H1 (cell line): ENCODE data around the gene SEL1L2. TPM values are rescaled to one million over a fixed set of nuclear protein-coding genes. Genes with fewer than 3 reads are reported as not detected.

Experiments
- CTCF ChIA-PET: fragments of 300-600 bp; sonication (Branson Sonifier 250); formaldehyde crosslinking; loops from one replicate; lab custom pipeline; 2021; ENCODE audit not compliant: partially characterized antibody; lab: Charles Lee
- POLR2A ChIA-PET: fragments of 300-600 bp; sonication (Branson Sonifier 250); formaldehyde crosslinking; loops from one replicate; lab custom pipeline; 2021; ENCODE audit warnings: inconsistent platforms; ENCODE audit not compliant: partially characterized antibody; lab: Charles Lee
- DNase-seq, 2 experiments: peaks; one replicate each; pipeline versions ENCODE4 v3.0.0 to v3.0.0-alpha.2; 2010 to 2022; ENCODE audit warnings: low spot score in 2 of 2, low read depth in 1 of 2, mixed read lengths in 1 of 2
- FAIRE-seq: peaks from 2 replicates; lab custom pipeline; 2011; peaks lifted over from hg19 to GRCh38; lab: Jason Lieb, UNC
- H2AFZ ChIP-seq: 2 replicates; pipeline ENCODE4 v1.8.1; 2012; ENCODE audit warnings: low read length, inconsistent platforms
- H2AK5ac ChIP-seq: 2 replicates; pipeline ENCODE4 v1.6.1; 2013; ENCODE audit warnings: low read depth, low read length
- H2BK120ac ChIP-seq: replicated peaks from 2 replicates; pipeline ENCODE3; 2013; ENCODE audit warnings: low read depth, low read length, inconsistent platforms
- H2BK12ac ChIP-seq: 2 replicates; pipeline ENCODE4 v1.6.1; 2013; ENCODE audit warnings: low read depth, low read length
- H2BK15ac ChIP-seq: 2 replicates; pipeline ENCODE4 v1.6.1; 2013; ENCODE audit warnings: low read length
- H2BK20ac ChIP-seq: 2 replicates; pipeline ENCODE4 v1.6.1; 2013; ENCODE audit warnings: low read length
- H2BK5ac ChIP-seq: 2 replicates; pipeline ENCODE4 v1.6.1; 2013; ENCODE audit warnings: low read depth, low read length
- H3K14ac ChIP-seq: 2 replicates; pipeline ENCODE4 v1.6.1; 2013; ENCODE audit warnings: inconsistent platforms; ENCODE audit not compliant: insufficient read length
- H3K18ac ChIP-seq: 2 replicates; pipeline ENCODE4 v1.6.1; 2013; ENCODE audit warnings: low read length; ENCODE audit errors: extremely low read depth
- H3K23ac ChIP-seq: 2 replicates; pipeline ENCODE4 v1.6.1; 2013; ENCODE audit warnings: inconsistent platforms; ENCODE audit not compliant: insufficient read length
- H3K23me2 ChIP-seq: 2 replicates; pipeline ENCODE4 v1.6.1; 2013; ENCODE audit warnings: low read depth, low read length
- H3K27ac ChIP-seq: 2 replicates; pipeline ENCODE4 v1.6.1; 2011; ENCODE audit warnings: low read depth, low read length, inconsistent platforms
- H3K27me3 ChIP-seq, 4 experiments: replicated peaks in 1 of 4; 1 replicate in 1 of 4; 2 replicates in 3 of 4; pipeline versions ENCODE4 v1.6.1 to v1.8.1; 2011 to 2013; ENCODE audit warnings: low read length in 3 of 4, mild to moderate bottlenecking in 3 of 4, inconsistent platforms in 2 of 4, mixed read lengths in 2 of 4, moderate library complexity in 1 of 4; ENCODE audit not compliant: control insufficient read depth in 3 of 4, insufficient read depth in 3 of 4; ENCODE audit errors: extremely low read depth in 1 of 4
- H3K36me3 ChIP-seq, 4 experiments: 2 replicates each; pipeline versions ENCODE4 v1.6.1 to v1.8.1; 2011 to 2013; ENCODE audit warnings: mild to moderate bottlenecking in 4 of 4, low read length in 3 of 4, moderate library complexity in 2 of 4, control low read depth in 1 of 4, inconsistent platforms in 1 of 4; ENCODE audit not compliant: insufficient read depth in 4 of 4, control insufficient read depth in 2 of 4
- H3K4ac ChIP-seq: replicated peaks from 2 replicates; pipeline ENCODE3; 2013; ENCODE audit warnings: low read length, low read depth, mixed read lengths, inconsistent platforms; ENCODE audit not compliant: insufficient read length
- H3K4me1 ChIP-seq, 4 experiments: replicated peaks in 1 of 4; 1 replicate in 1 of 4; 2 replicates in 3 of 4; pipeline versions ENCODE4 v1.6.1 to v1.8.1; 2011 to 2013; ENCODE audit warnings: low read length in 3 of 4, inconsistent platforms in 2 of 4, mixed read lengths in 1 of 4; ENCODE audit not compliant: insufficient read depth in 4 of 4, control insufficient read depth in 3 of 4
- H3K4me2 ChIP-seq, 2 experiments: 2 replicates each; pipeline versions ENCODE4 v1.6.1 to v1.8.1; 2011 to 2013; ENCODE audit warnings: low read depth in 2 of 2, low read length in 2 of 2, control low read depth in 1 of 2, inconsistent platforms in 1 of 2, mild to moderate bottlenecking in 1 of 2; ENCODE audit not compliant: insufficient read depth in 1 of 2
- H3K4me3 ChIP-seq, 4 experiments: fragments of 200-600, 300-600 bp in 1 of 4; sonication (generic), shearing (Covaris generic), sonication (Bioruptor Twin) in 1 of 4; 2 replicates each; pipeline versions ENCODE4 v1.5.1 to v1.8.1; 2011 to 2016; ENCODE audit warnings: low read length in 4 of 4, low read depth in 3 of 4, control low read depth in 2 of 4, inconsistent platforms in 2 of 4, mild to moderate bottlenecking in 2 of 4, mixed read lengths in 1 of 4, moderate library complexity in 1 of 4; ENCODE audit not compliant: insufficient read depth in 2 of 4; ENCODE audit errors: extremely low read depth in 1 of 4
- H3K56ac ChIP-seq: replicated peaks from 2 replicates; pipeline ENCODE3; 2013; ENCODE audit warnings: low read depth, mild to moderate bottlenecking, mixed read lengths, low read length, inconsistent platforms; ENCODE audit not compliant: insufficient read length
- H3K79me1 ChIP-seq: 2 replicates; pipeline ENCODE4 v1.6.1; 2013; ENCODE audit warnings: low read depth, low read length, control low read depth
- H3K79me2 ChIP-seq, 2 experiments: 2 replicates each; pipeline versions ENCODE4 v1.6.1 to v1.8.1; 2012 to 2013; ENCODE audit warnings: low read length in 2 of 2, mild to moderate bottlenecking in 2 of 2, inconsistent platforms in 1 of 2; ENCODE audit not compliant: insufficient read depth in 2 of 2, control insufficient read depth in 1 of 2
- H3K9ac ChIP-seq, 4 experiments: replicated peaks in 1 of 4; 1 replicate in 1 of 4; 2 replicates in 3 of 4; pipeline versions ENCODE4 v1.6.1 to v1.8.1; 2011 to 2013; ENCODE audit warnings: low read depth in 3 of 4, low read length in 3 of 4, control low read depth in 2 of 4, mild to moderate bottlenecking in 2 of 4, moderate library complexity in 2 of 4, inconsistent platforms in 1 of 4; ENCODE audit errors: extremely low read depth in 1 of 4
- H3K9me3 ChIP-seq, 2 experiments: 2 replicates each; pipeline versions ENCODE4 v1.6.1 to v1.8.1; 2012 to 2013; ENCODE audit warnings: mild to moderate bottlenecking in 2 of 2, moderate library complexity in 2 of 2, control low read depth in 1 of 2, inconsistent platforms in 1 of 2, low read depth in 1 of 2, low read length in 1 of 2, mixed read lengths in 1 of 2; ENCODE audit not compliant: insufficient read depth in 2 of 2
- H4K20me1 ChIP-seq, 2 experiments: replicated peaks in 1 of 2; 2 replicates each; pipeline versions ENCODE3 to v1.8.1; 2011 to 2013; ENCODE audit warnings: inconsistent platforms in 2 of 2, low read length in 2 of 2, mild to moderate bottlenecking in 1 of 2; ENCODE audit not compliant: insufficient read depth in 2 of 2, control insufficient read depth in 1 of 2
- H4K5ac ChIP-seq: 2 replicates; pipeline ENCODE4 v1.6.1; 2013; ENCODE audit warnings: low read length, low read depth, mixed read lengths, inconsistent platforms; ENCODE audit not compliant: insufficient read length
- H4K8ac ChIP-seq: 2 replicates; pipeline ENCODE4 v1.8.0; 2013; ENCODE audit warnings: mild to moderate bottlenecking, moderate library complexity, low read length, inconsistent platforms; ENCODE audit not compliant: insufficient read depth; ENCODE audit errors: extremely low read depth
- H4K91ac ChIP-seq: replicated peaks from 2 replicates; pipeline ENCODE3; 2013; ENCODE audit warnings: low read length, mixed read lengths, inconsistent platforms; ENCODE audit not compliant: insufficient read length
- CHD1 ChIP-seq: IDR thresholded peaks from 2 replicates; pipeline ENCODE4 v1.6.1; 2012; ENCODE audit warnings: low read depth, low read length, improper control_type of control experiment
- EZH2 ChIP-seq: fragments of 200-600 bp; sonication (generic); IDR thresholded peaks from 2 replicates; pipeline ENCODE4 v1.7.1; 2012; ENCODE audit warnings: low read depth, mild to moderate bottlenecking, moderate library complexity, low read length, inconsistent platforms; ENCODE audit not compliant: severe bottlenecking
- GABPA ChIP-seq: IDR thresholded peaks from 2 replicates; pipeline ENCODE4 v1.6.1; 2011; ENCODE audit warnings: mild to moderate bottlenecking, low read length, moderate library complexity, borderline replicate concordance; ENCODE audit not compliant: insufficient read depth
- JUND ChIP-seq: IDR thresholded peaks from 2 replicates; pipeline ENCODE4 v1.6.1; 2011; ENCODE audit warnings: mild to moderate bottlenecking, improper control_type of control experiment, low read length
- NRF1 ChIP-seq: IDR thresholded peaks from 2 replicates; pipeline ENCODE4 v1.6.1; 2011; ENCODE audit warnings: mild to moderate bottlenecking, low read depth, low read length, improper control_type of control experiment
- SP1 ChIP-seq: IDR thresholded peaks from 2 replicates; pipeline ENCODE4 v1.6.1; 2011; ENCODE audit warnings: low read depth, low read length
- YY1 ChIP-seq: IDR thresholded peaks from 2 replicates; pipeline ENCODE4 v1.6.1; 2011; ENCODE audit warnings: low read depth, mild to moderate bottlenecking, low read length
- WGBS, 2 experiments: shearing (Covaris generic) in 1 of 2; methylation state at CpG; one replicate each; pipeline versions ENCODE4 v1.1.6 to v1.1.7; 2013 to 2015; ENCODE audit warnings: low lambda C conversion rate in 2 of 2, mixed read lengths in 2 of 2, inconsistent platforms in 1 of 2, low coverage in 1 of 2, missing lambda C conversion rate in 1 of 2; ENCODE audit not compliant: insufficient replicate concordance in 2 of 2, insufficient coverage in 1 of 2, insufficient read length in 1 of 2; ENCODE audit errors: extremely low coverage in 1 of 2, missing lambda C conversion rate in 1 of 2; 5-methylcytosine and 5-hydroxymethylcytosine counted together
- polyA plus RNA-seq, 7 experiments: library from polyadenylated mRNA; depleted of rRNA in 3 of 7; stranded (reverse) in 5 of 7; unstranded in 2 of 7; fragments of >200 nt in 5 of 7; fragments of 200-250 nt in 2 of 7; gene quantifications; 1 replicate in 5 of 7; 2 replicates in 1 of 7; 4 replicates in 1 of 7; pipeline versions ENCODE4 v1.2.1 to v1.2.3, GENCODE V29; 2011 to 2013; ENCODE audit warnings: missing spikeins in 2 of 7, mixed read lengths in 2 of 7
- total RNA-seq: library from RNA; stranded (reverse); fragmentation: NEBNext Ultra II Directional; extraction: Animal tissue kit (Norgen Biotek cat#: 25700); gene quantifications from 2 replicates; pipeline ENCODE4 v1.2.1, GENCODE V29; 2021
- TF ChIP-seq, protein P1 (sequence below): IDR thresholded peaks from 2 replicates; pipeline ENCODE4 v1.6.1; 2011; ENCODE audit warnings: low read depth, mild to moderate bottlenecking, low read length; ENCODE audit not compliant: insufficient read depth
- TF ChIP-seq, protein P2 (sequence below), 3 experiments: IDR thresholded peaks; 1 replicate in 2 of 3; 2 replicates in 1 of 3; pipeline versions ENCODE4 v1.5.1 to v1.6.1; 2011; ENCODE audit warnings: low read length in 3 of 3, mild to moderate bottlenecking in 3 of 3, inconsistent platforms in 2 of 3, low read depth in 1 of 3, moderate library complexity in 1 of 3; ENCODE audit not compliant: insufficient read depth in 1 of 3; ENCODE audit errors: control extremely low read depth in 1 of 3

SEL1L2 gene
- total and polyA plus RNA-seq, 2 of the 8 experiments (the other 6 are each of a cell fraction or from before 2014, with no cell fraction given): not detected

DNA sequence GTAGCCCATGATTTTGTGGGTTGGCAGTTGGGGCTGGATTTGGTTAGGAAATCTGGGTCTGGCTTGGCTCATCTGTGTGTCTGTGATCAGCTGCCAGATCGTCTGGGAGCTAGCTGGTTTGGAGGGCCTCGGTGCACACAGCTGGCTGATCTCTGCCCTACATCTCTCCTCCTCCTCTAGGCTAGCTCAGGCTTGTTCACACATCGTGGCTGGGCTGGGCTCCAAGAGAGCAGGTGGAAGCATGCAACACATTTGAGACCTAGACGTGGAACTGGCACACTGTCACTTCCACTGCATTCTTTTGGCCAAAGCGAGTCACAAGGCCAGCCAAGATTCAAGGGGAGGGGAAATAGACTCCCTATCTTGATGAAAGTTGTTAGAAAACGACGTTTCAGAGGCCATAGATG lies 189.7 kb downstream of the SEL1L2 start:
- Histone ChIP-seq H4K8ac (no peak overlapping the region), H3K23ac (no peak overlapping the region), H3K9ac (no peak overlapping the region), H3K4me3 (no peak overlapping the region), H3K36me3 (peaks cover 16 to 67% (median 41%) of the 10 kb centered on the region in 4 experiments), H3K23me2 (peaks cover 2% of the 10 kb centered on the region; the same call in 1 of the 2 replicates), H2AFZ (no peak overlapping the region), H4K91ac (no peak overlapping the region), H4K5ac (no peak overlapping the region), H3K9me3 (no peaks in the 10 kb centered on the region), H3K79me1 (0 out of 2 replicates have a peak, but pooled peaks cover 2% of the 10 kb centered on the region), H3K4me1 (no peaks in the 10 kb centered on the region), H3K27me3 (no peaks in the 10 kb centered on the region), H3K4me2 (no peak overlapping the region), H2BK20ac (no peak overlapping the region), H3K14ac (no peak overlapping the region), H2BK15ac (no peak overlapping the region), H2BK5ac (no peak overlapping the region), H3K27ac (no peak overlapping the region), H2BK120ac (no peak overlapping the region), H3K79me2 (no peaks in the 10 kb centered on the region), H3K18ac (no peak overlapping the region), H3K56ac (no peak overlapping the region), H3K4ac (no peak overlapping the region), H4K20me1 (peaks cover 0 to 5% of the 10 kb centered on the region in 2 experiments), H2BK12ac (no peak overlapping the region), H2AK5ac (no peak overlapping the region)
- TF ChIP-seq CHD1 (no peak), GABPA (no peak), NRF1 (no peak), SP1 (no peak), JUND (no peak), YY1 (no peak), EZH2 (no peak)
- TF ChIP-seq, protein P1, sequence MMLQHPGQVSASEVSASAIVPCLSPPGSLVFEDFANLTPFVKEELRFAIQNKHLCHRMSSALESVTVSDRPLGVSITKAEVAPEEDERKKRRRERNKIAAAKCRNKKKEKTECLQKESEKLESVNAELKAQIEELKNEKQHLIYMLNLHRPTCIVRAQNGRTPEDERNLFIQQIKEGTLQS: no peak
- TF ChIP-seq, protein P2, sequence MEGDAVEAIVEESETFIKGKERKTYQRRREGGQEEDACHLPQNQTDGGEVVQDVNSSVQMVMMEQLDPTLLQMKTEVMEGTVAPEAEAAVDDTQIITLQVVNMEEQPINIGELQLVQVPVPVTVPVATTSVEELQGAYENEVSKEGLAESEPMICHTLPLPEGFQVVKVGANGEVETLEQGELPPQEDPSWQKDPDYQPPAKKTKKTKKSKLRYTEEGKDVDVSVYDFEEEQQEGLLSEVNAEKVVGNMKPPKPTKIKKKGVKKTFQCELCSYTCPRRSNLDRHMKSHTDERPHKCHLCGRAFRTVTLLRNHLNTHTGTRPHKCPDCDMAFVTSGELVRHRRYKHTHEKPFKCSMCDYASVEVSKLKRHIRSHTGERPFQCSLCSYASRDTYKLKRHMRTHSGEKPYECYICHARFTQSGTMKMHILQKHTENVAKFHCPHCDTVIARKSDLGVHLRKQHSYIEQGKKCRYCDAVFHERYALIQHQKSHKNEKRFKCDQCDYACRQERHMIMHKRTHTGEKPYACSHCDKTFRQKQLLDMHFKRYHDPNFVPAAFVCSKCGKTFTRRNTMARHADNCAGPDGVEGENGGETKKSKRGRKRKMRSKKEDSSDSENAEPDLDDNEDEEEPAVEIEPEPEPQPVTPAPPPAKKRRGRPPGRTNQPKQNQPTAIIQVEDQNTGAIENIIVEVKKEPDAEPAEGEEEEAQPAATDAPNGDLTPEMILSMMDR (IDR thresholded peaks at IDR 0.05; ENCODE audit: control extremely low read depth in 1 of 3, insufficient read depth in 1 of 3, low read depth in 1 of 3, low read length in 3 of 3): no peak
- FAIRE-seq (no peak), DNase-seq (no peak)
- 88% methylated on average over 7 of the region's 7 CpGs; no CpG with 5 or more reads in 1 of the 2 experiments for WGBS, 2 experiments
- ChIA-PET POLR2A (interaction anchor here (0.9 to 2.4 kb wide), 4 partner anchors 9 to 25 kb away, joined by 3 to 12 read pairs (median 5); partner anchors contain the start of genes ESF1 and NDUFAF5), CTCF (interaction anchor here (1.0 kb wide), 1 partner anchor 12 kb away, joined by 4 read pairs; no protein-coding TSS in a partner anchor)
